Parathyroid adenoma (tissue), 2 donors: ENCODE results near the gene SPINK1.
"Not testable (repeated sequence)": the region's sequence is repeated elsewhere in the genome, so short reads cannot be mapped to it uniquely, and the experiment has no call there.

ENCODE experiments used
- H2AFZ ChIP-seq: fragments of 300-600 bp; sonication (generic); one replicate; pipeline ENCODE4 v1.7.0; 2017; ENCODE audit warnings: antibody characterized with exemption, mild to moderate bottlenecking
- H3K27ac ChIP-seq: fragments of 300-600 bp; sonication (generic); one replicate; pipeline ENCODE4 v1.7.0; 2017
- H3K27me3 ChIP-seq: fragments of 300-600 bp; sonication (generic); one replicate; pipeline ENCODE4 v1.7.0; 2017; ENCODE audit warnings: low read length; ENCODE audit not compliant: control insufficient read depth, insufficient read depth
- H3K36me3 ChIP-seq: fragments of 300-600 bp; sonication (generic); one replicate; pipeline ENCODE4 v1.7.0; 2017; ENCODE audit warnings: low read length; ENCODE audit not compliant: control insufficient read depth, insufficient read depth
- H3K4me1 ChIP-seq: fragments of 300-600 bp; sonication (generic); one replicate; pipeline ENCODE4 v1.7.0; 2017; ENCODE audit warnings: control low read depth
- H3K4me2 ChIP-seq: fragments of 300-600 bp; sonication (generic); one replicate; pipeline ENCODE4 v1.7.0; 2017; ENCODE audit warnings: low read length
- H3K4me3 ChIP-seq: fragments of 300-600 bp; sonication (generic); one replicate; pipeline ENCODE4 v1.7.0; 2017; ENCODE audit warnings: low read depth, low read length
- H3K79me2 ChIP-seq: fragments of 300-600 bp; sonication (generic); one replicate; pipeline ENCODE4 v1.7.0; 2017; ENCODE audit warnings: control low read depth
- H3K9ac ChIP-seq: fragments of 300-600 bp; sonication (generic); one replicate; pipeline ENCODE4 v1.7.0; 2017; ENCODE audit warnings: mild to moderate bottlenecking
- H3K9me3 ChIP-seq: fragments of 300-600 bp; sonication (generic); one replicate; pipeline ENCODE4 v1.7.0; 2017; ENCODE audit warnings: low read length; ENCODE audit not compliant: control insufficient read depth
- CTCF ChIP-seq: fragments of 300-600 bp; sonication (generic); IDR thresholded peaks from one replicate; pipeline ENCODE4 v1.7.0; 2017; ENCODE audit warnings: antibody characterized with exemption, mild to moderate bottlenecking
- donor health status: primary hyperparathyroidism.

SPINK1 gene

GRCh38 chr5:147809830-147810666, 21.4 kb downstream of the SPINK1 start:
- no peak for TF ChIP-seq CTCF

GRCh38 chr5:147805030-147805454, 26.4 kb downstream of the SPINK1 start:
- Histone ChIP-seq H3K9ac (no peak overlapping the region), H3K27ac (no peak overlapping the region), H3K27me3 (no peaks in the 10 kb centered on the region), H3K4me3 (no peak overlapping the region), H3K9me3 (no peaks in the 10 kb centered on the region), H3K79me2 (no peaks in the 10 kb centered on the region), H3K4me2 (peak overlapping the region; percentile 9), H3K36me3 (no peaks in the 10 kb centered on the region), H2AFZ (no peak overlapping the region), H3K4me1 (peaks cover 19% of the 10 kb centered on the region)
- no peak for TF ChIP-seq CTCF

More at GRCh38 chr5:147809830-147810666, 21.4 kb downstream of the SPINK1 start:
- Histone ChIP-seq H2AFZ (no peak overlapping the region), H3K4me1 (peaks cover 3% of the 10 kb centered on the region), H3K79me2 (no peaks in the 10 kb centered on the region), H3K36me3 (no peaks in the 10 kb centered on the region), H3K27ac (no peak overlapping the region), H3K27me3 (no peaks in the 10 kb centered on the region), H3K4me3 (no peak overlapping the region), H3K9me3 (no peaks in the 10 kb centered on the region), H3K9ac (no peak overlapping the region), H3K4me2 (no peak overlapping the region)

GRCh38 chr5:147804334-147804733, 27.1 kb downstream of the SPINK1 start:
- H3K27ac ChIP-seq = peak overlapping the region; percentile 21
- H3K36me3 ChIP-seq = no peaks in the 10 kb centered on the region
- no peak overlapping the region for H3K9ac ChIP-seq
- no peaks in the 10 kb centered on the region for H3K9me3 ChIP-seq
- no peak for TF ChIP-seq CTCF
- peak overlapping the region; percentile 34 for H3K4me2 ChIP-seq
- H2AFZ ChIP-seq = peak overlapping the region; percentile 15
- H3K4me3 ChIP-seq = peak overlapping the region; percentile 26
- no peaks in the 10 kb centered on the region for H3K27me3 ChIP-seq
- peaks cover 16% of the 10 kb centered on the region for H3K4me1 ChIP-seq
- H3K79me2 ChIP-seq = no peaks in the 10 kb centered on the region

- peaks cover 16% of the 10 kb centered on the region for H3K4me1 ChIP-seq
These were observed 27.5 kb downstream of the SPINK1 start for GRCh38 chr5:147803926-147804325.

GRCh38 chr5:147803161-147803560, 28.3 kb downstream of the SPINK1 start:
- H3K27me3 ChIP-seq, H2AFZ ChIP-seq, H3K4me3 ChIP-seq, H3K27ac ChIP-seq, H3K79me2 ChIP-seq, H3K9me3 ChIP-seq, H3K36me3 ChIP-seq, H3K9ac ChIP-seq: not testable (repeated sequence)
- peaks cover 16% of the 10 kb centered on the region for H3K4me1 ChIP-seq
- H3K4me2 ChIP-seq = peak overlapping the region; percentile 34

More at GRCh38 chr5:147803926-147804325, 27.5 kb downstream of the SPINK1 start:
- H3K9ac ChIP-seq = no peak overlapping the region
- no peaks in the 10 kb centered on the region for H3K36me3 ChIP-seq
- H3K79me2 ChIP-seq = no peaks in the 10 kb centered on the region
- TF ChIP-seq CTCF = no peak
- no peaks in the 10 kb centered on the region for H3K9me3 ChIP-seq
- no peaks in the 10 kb centered on the region for H3K27me3 ChIP-seq
- peak overlapping the region; percentile 34 for H3K4me2 ChIP-seq
- H3K4me3 ChIP-seq = no peak overlapping the region
- H2AFZ ChIP-seq = peak overlapping the region; percentile 15
- H3K27ac ChIP-seq = peak overlapping the region; percentile 21
